HG03060 (cell line): ENCODE data around the gene WIZ.

Experiments used
- ATAC-seq: cut with Tn5 transposase; IDR thresholded peaks from one replicate; pipeline ENCODE4 v1.9.1; 2021; ENCODE audit warnings: low read depth, moderate number of reproducible peaks; ENCODE audit not compliant: unreplicated experiment

The WIZ gene

DNA sequence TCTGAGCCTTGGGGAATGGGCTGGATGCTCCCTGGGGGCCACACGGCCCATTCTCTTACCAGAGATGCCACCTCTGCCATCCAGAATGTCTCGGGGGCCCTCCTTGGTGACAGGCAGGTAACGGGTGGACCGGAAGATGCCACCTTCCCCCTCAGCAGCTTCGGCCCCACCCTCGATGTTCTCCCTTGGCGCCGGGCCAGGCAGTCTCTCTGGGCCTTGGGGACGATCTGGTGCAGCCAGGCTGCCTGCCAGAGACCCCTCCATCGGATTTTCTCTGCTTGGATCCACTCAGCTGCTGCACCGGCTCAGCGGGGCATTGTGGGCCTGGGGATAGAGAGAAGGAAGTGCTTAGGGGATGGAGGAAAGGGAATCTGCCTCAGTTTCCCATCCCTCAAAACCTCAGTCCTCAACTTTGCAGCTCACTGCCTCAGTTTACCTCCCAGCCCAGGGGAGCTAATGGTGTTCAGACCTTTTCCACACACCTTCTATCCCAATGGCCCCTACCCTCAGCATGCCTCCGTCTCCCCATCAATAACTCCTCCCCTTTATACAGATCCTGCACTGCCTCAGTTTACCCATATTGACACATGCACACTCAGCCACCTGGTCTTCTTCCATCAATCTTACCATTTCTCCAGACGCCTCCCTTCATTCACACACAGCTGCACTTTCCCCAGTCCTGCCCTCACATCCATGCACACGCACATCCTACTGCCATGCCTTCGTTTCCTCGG is 1.5 kb downstream of the WIZ start:
- ATAC-seq = no peak

DNA sequence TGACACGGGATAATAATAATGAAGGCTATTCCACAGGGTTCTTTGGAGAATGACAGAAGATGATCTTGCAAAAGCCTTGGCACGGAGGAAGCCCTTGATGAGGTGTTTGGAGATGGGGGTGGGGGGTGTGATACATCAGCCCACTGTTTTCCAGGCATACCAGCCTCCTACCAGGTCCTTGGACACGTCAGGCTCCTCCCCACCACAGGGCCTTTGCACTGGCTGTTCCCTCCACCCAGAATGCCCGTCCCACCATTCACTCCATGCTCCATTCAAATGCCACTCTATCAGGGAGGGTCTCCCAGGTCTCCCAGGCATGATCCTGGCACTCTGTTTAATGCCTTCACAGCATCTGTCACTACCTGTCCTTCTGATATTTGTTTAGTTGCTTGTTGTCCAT is 2.7 kb downstream of the WIZ start:
- ATAC-seq = no peak

DNA sequence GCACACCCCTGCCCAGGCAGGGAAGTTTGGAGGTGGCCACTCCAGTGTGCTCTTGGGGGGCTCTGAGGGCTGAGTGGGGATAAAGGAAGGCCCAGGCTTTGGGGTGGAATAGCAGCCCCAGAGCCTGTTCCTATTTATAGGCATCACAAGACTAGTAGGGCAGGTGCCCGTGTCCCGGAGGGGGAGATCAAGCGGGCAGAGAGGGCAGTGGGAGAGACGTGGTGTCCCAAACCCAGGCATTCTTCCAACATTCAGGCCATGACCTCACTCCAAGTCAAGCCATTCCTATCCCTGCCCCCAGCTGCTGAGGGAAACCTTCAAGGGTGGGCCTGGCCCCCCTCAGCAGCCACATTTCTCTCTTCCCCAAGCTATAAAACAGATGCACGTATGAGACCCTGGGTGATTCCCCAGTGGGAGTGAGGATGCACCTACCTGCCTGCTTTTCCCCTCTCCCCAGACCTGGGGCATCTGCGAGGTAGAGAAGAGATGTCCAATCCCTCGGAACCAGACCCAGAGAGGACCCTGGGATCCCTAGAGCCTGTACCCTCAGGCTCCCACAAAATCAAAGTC is 3.9 kb downstream of the WIZ start:
- ATAC-seq = no peak

DNA sequence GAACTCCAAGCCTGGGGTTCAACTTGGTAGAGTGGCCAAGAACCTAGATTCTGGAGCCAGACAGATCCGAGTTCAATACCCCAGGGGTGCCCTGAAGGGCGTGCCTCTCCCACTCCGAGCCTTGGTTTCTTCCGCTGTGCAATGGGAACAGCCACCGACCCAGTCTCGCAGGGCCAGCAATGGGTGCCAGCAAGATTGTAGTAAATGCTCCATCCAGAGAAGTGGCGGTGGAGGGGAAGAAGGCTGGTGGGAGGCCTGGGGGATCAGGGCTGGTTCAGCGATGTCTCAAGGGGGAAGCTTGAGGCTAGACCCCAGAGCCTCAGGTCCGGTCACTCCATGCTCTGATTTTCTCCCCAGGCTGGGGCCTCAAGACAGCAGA is 4.5 kb downstream of the WIZ start:
- no peak for ATAC-seq

DNA sequence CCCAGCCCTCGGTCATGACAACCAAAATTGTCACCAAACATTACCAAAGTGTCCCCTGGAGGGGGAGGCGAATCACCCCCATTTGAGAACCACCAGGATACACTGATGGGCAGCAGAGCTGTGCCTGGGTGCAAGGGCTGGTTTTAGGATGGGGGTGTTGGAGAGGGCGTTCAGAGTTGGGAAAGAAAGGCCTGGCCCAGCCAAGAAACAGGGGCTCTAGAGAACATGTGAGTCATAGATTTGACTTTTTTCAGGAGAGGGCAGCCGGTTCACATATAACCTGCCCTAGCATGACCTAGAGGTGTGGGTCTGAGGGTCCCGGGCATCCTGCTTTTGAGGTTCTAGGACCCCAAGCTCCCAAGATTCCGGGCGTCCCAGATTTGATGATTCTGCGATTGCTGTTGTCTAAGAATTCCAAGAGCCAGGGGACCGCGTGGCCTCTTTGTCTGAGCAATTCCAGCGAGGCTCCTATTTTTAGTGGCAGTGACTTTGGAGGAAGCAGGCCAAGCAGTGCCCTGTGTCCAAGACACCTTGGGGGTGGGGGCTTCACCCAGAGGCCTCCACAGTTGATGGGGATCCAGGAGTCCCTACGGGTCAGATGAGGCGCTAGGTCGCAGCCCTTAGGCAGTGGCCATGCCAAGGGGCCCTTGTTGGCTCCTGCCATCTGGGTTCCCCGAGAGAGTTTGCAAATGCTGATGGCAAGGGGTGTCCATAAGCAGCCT is 5.1 kb downstream of the WIZ start:
- no peak for ATAC-seq

DNA sequence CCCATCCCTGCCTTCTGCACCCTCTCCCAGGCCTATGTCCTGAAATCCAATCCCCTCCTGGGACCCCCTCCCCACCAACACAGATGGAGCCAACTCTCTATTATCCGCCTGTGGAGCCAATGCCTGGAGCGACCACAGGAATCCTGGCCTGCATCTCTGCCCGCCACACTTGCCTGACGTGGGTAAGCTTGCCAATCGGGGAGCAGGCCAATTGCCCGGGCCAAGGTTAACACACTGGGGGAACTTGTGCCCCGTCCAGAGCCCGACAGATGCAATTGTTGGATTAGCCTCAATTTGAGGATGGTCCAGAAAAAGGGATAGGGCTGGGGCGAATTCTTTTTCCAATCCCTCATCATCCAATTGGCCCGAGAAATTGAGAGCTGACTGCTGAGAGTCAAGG is 5.9 kb downstream of the WIZ start:
- no peak for ATAC-seq

DNA sequence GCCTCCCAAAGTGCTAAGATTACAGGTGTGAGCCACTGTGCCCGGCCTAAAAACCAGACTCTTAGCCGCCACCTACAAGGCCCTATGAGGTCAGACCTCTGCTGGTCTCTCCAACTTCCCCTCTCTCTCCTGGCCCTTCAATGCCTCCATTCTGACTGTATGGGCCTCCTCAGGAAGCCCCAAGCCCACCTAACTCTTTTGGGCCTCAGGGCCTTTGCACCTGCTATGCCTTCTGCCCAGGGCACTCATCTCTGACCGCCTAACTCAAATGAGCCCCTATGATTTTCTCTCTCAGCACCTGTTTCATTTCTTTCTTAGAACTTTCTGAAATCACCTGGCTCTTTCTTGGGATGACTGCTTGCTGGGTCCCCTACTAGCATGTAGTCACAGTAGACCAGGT is 6.4 kb downstream of the WIZ start:
- ATAC-seq = no peak

DNA sequence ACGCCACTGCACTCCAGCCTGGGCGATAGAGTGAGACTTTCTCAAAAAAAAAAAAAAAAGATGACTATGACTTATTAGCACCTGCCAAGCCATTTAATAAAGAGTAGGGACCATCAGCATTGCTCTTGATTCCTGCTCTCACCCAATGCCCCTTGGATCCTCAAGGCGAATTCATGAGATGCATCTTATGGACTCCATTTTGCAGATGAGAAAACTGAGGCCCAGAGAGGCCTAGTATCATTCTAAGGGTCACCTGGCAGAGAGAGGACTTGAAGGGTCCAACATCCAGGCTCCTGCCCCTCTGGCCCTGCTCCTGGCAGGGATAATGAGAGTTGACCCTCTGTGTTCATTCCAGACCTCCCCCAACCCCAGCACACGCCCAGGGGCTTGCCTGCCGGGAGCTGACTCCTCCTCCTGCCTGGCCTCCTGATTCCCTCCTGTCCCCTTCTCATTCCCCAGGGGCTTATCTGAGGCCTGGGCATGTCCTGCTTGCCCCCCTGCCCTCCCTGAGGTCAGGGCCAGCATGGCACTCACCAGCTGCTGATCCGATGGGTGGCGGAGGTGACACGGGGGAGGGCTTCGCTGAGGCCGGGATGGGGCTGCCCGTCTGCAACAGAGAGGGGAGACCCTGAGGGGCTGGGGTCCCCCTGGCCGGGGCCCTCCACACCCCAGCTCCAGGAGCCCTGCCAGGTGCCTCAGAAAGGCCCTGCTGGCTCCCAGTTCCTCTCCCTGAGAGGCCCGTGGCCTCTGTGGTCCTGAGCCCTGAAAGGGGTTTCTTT is 7.4 kb downstream of the WIZ start:
- no peak for ATAC-seq

DNA sequence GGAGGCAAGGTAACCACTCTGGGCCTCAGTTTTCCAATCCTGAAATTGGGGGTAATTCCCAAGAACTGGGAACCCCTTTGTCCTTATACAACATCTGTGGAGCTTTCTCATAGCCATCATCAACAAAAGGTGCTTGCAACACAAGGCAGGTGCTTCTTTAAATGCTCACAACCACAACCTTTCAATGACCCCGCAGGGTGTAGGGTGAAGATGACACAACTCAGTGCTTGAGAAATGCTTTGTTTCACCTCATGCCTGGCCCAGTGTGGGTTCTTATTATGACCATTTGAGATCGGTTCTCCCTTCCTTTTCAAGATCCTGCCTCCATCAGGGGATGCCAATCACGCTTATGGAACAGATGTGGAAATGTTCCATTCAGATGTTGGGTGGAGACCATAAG is 8.4 kb downstream of the WIZ start:
- ATAC-seq = no peak

DNA sequence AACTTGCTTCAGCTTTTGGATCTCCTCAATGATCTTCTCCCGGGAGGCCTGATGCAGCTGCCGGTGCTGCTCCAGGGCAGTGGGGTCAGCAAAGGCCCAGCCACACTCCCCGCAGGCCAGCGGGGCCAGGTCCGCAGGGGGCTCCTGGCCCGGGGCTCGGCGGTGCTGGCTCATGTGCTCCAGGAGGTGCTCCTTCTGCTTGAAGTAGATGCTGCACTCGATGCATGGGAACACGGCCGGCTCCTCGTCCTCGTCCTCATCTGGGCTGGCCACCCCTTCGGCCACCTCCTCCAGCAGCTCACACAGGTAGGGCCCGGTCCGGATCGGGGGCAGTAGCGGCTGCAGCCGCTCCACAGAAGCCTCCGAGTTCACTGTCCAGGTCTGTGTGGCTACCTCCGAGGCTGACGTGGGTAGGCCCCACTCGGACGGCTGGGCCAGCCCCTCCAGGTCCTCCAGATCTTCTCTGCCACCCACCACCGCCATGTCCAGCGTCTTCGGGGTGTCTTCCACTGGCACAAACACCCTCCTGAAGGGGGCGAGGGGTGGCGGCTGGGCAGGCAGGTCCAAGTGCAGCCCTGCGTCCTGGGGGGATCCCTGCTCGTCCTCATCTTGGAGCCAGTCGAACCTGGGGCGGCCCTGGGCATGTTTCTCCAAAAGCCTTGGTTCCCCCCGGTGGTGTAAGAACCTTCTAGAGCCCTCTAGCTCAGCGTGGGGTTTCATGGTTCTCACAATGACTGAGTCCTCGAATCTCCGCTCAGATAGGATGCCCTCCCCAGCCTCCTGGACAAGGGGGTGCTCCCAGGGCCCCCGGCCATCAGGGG is 9.7 kb downstream of the WIZ start:
- no peak for ATAC-seq

DNA sequence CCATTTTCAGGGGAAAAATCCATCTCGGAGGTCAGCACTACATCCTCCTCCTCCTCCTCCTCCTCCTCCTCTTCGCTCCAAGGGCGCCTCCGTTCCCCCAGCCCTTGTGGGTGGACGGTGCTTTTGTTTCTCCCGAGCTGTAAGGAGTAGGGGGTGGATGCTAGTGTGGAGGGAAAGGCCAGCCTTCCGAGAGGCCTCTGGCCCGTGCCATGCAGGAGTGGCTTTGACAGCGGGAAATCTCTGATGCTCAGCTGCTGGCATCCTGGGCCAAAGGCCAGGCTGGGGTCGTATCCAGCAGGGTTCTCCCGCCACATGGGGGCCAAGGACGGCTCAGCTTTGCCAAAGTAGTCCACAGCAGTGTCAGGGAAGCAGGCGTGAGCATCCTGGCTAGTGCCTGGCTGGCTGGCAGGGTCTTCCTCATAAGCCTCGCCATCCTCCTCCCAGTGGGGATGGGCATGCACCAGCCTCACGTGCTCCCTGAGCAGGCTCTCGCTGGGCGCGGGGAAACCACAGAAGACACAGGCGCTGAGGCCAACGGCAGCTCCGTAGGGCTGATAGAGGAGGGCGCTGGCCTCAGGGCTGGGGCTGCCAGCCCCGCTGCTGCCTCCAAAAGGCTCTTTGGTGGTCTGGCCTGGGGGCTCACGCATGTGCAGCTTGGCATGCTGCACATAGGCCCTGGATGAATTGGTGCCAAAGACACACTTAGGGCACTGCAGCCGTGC is 10.5 kb downstream of the WIZ start:
- ATAC-seq = no peak

DNA sequence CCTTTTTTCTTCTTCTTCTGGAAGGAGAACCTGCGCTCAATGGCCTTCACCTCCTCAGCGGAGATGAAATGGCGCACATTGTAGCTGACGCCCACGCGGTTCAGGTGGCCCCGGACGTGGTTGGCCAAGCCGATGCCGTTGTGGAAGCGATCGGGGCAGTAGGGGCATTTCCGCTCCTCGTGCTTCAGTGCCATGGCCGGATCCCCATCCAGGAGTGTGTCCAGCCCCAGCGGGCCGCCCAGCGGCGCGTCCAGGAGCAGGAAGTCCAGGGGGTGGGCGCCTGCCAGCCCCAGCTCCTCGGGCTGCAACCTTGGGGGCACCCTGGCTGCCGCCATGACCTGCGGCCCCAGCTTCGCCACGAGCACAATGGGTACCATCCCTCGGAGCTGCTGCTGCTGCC is 11.2 kb downstream of the WIZ start:
- ATAC-seq = no peak

DNA sequence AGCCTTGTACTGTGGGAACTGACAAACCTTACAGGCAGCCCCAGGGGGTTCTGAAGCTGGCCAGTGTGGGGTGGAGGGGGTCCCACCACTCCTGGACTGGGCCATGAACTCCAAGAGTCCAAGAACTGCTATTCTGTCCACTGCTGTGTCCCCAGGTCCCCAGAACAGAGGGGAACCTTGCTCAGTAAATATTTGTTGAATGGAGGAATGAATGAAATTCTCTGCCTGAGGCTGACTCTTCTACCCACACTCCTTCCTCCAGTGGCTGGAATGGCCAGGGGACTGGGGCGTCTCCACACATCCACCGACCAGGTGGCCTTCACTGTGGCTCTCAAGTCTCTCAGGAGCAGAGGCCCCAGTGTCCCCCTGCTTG is 11.6 kb downstream of the WIZ start:
- no peak for ATAC-seq

DNA sequence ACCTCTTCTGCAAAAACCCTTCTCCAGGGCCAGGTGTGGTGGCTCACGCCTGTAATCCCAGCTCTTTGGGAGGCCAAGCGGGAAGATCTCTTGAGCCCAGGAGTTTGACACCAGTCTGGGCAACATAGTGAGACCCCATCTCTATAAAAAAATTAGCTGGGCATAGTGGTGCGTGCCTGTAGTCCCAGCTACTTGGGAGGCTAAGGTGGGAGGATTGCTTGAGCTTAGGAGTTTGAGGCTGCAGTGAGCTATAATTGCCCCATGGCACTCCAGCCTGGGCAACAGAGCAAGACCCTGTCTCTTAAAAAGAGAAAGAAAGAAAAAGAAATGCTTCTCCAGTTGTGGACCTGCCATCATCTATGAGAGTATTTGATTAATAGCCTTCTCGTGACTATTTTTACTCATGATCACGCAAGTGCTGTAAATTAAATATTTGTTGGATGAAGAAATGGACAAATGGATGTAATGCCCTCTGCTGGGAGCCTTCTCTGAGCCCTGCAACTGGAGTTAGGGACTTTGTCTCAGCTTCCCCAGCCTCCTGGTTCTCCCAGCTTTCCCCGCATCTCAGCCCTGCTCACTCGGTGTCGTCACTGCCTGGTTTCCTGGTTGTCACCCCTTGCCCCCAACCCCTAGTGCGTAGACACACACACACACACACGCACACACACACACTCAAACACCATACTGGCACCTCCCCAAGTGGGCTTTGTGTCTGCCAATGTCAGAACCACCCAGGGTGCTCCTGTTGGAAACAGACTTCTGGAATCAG is 12.2 kb downstream of the WIZ start:
- no peak for ATAC-seq

DNA sequence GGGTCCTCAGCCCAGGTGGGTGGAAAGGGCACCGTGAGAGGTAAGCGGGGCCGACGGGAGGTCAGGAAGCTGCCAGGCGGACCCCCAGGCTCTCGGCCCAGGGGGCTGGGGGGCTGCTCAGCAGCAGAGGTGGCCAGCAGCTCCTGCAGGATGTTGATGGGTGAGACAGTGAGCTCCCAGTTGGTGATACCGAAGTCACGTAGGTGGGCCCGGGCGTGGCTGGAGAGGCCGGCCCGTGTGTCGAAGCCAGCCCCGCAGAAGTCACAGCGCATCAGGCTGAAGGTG is 13.0 kb downstream of the WIZ start:
- no peak for ATAC-seq

DNA sequence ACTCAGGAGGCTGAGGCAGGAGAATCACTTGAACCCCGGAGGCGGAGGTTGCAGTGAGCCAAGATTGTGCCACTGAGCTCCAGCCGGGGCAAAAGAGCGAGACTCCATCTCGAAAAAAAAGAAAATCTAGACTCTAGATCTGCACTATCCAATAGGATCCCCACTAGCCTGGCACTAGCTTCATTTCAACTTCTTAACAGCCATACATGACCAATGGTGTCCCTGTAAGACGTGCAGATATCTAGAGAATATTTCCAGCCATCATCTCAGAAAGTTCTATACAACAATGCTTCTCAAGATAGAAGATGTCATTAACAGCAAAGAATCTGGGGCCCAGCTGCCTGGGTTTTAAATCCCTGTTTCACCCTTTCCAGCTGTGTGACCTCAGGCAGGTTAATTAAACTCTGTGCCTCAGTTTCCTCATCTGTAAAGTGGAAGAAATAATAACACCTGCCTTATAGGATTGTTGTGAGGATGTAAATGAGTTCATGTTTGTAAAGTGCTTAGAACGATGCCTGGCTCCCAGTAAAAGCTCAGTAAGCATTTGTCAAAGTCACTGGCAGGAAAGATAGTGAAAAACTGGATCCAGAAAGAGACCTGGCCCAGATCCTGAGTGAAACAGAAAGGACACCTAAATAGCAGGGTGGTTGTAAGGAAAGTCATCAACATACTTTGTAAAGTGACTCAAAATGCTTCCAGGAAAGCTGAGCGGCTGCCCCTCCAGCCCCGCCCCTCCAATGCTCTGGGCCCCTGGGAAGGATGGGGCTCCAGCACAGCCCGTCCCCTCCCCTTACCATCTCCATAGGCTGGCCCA is 13.5 kb downstream of the WIZ start:
- no peak for ATAC-seq

DNA sequence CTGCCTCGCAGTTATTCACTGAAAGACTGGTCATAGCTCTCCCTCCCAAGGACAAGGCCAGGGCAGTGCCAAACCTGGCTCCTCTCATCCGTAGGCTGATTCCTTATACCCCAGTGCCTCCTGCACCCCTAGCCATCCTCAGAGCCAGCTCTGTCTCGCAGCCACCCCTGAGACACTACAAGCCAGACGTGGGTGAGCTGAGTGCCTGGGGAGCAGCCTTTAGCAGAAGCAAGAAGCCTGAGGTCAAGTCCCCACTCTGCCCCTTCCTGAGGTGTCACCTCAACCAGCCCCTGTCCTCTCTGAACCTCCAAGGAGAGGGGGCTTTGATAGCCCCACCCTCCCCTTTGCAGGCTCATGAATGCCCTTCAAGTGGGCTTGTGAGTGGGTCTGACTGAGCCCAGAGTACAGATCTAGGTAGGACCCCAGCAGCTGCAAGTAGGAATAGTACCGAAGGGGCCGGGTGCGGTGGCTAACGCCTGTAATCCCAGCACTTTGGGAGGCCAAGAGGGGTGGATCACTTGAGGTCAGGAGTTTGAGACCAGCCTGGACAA is 16.2 kb downstream of the WIZ start:
- no peak for ATAC-seq
